Liver (tissue), 9 donors: ENCODE measurements around the gene NTN1. TPM values are rescaled to one million over a fixed set of nuclear protein-coding genes. Genes with fewer than 3 reads are reported as not detected.

Experiments used
- DNase-seq: peaks from one replicate; pipeline ENCODE4 v3.0.0-alpha.2; 2017; ENCODE audit warnings: low spot score
- H3K27ac ChIP-seq, 2 donors: one replicate each; pipeline ENCODE4 v1.7.0; 2013; ENCODE audit warnings: inconsistent platforms in 2 of 2, low read length in 2 of 2, control low read depth in 1 of 2, low read depth in 1 of 2, mild to moderate bottlenecking in 1 of 2
- H3K27me3 ChIP-seq, 4 donors: one replicate each; pipeline versions ENCODE4 v1.6.1 to v1.7.0; 2013; ENCODE audit warnings: low read length in 3 of 4, inconsistent platforms in 1 of 4, mild to moderate bottlenecking in 1 of 4, moderate library complexity in 1 of 4; ENCODE audit not compliant: control insufficient read depth in 4 of 4, insufficient read depth in 4 of 4
- H3K36me3 ChIP-seq, 4 donors: one replicate each; pipeline versions ENCODE4 v1.6.1 to v1.7.0; 2013; ENCODE audit warnings: low read length in 3 of 4, mild to moderate bottlenecking in 3 of 4, low read depth in 1 of 4, moderate library complexity in 1 of 4; ENCODE audit not compliant: control insufficient read depth in 4 of 4, insufficient read depth in 3 of 4
- H3K4me1 ChIP-seq, 4 donors: one replicate each; pipeline versions ENCODE4 v1.6.1 to v1.7.0; 2013; ENCODE audit warnings: low read length in 3 of 4, mild to moderate bottlenecking in 3 of 4, moderate library complexity in 1 of 4; ENCODE audit not compliant: control insufficient read depth in 4 of 4, insufficient read depth in 4 of 4
- H3K4me3 ChIP-seq, 3 donors: one replicate each; pipeline versions ENCODE4 v1.6.1 to v1.7.0; 2013; ENCODE audit warnings: low read length in 3 of 3, control low read depth in 1 of 3, low read depth in 1 of 3, mild to moderate bottlenecking in 1 of 3
- H3K9ac ChIP-seq, 2 donors: one replicate each; pipeline ENCODE4 v1.7.0; 2013; ENCODE audit warnings: low read length in 2 of 2, mild to moderate bottlenecking in 2 of 2, moderate library complexity in 2 of 2, control low read depth in 1 of 2, low read depth in 1 of 2
- H3K9me3 ChIP-seq, 4 donors: one replicate each; pipeline versions ENCODE4 v1.6.1 to v1.7.0; 2013; ENCODE audit warnings: low read length in 3 of 4; ENCODE audit not compliant: control insufficient read depth in 4 of 4
- ATF3 ChIP-seq: IDR thresholded peaks from 2 replicates; pipeline ENCODE4 v1.6.1; 2016; ENCODE audit warnings: antibody characterized with exemption
- CTCF ChIP-seq: fragments of 150-350 bp; IDR thresholded peaks from 2 replicates; pipeline ENCODE4 v1.5.1; 2017; ENCODE audit warnings: improper control_type of control experiment, low read depth, low read length; ENCODE audit not compliant: missing input control
- EGR1 ChIP-seq, 2 donors: IDR thresholded peaks; 2 replicates each; pipeline ENCODE4 v1.6.1; 2016 to 2018; ENCODE audit warnings: antibody characterized with exemption in 2 of 2, low read depth in 2 of 2
- FOXA1 ChIP-seq: IDR thresholded peaks from 2 replicates; pipeline ENCODE4 v1.6.1; 2016; ENCODE audit warnings: antibody characterized with exemption
- FOXA2 ChIP-seq: IDR thresholded peaks from 2 replicates; pipeline ENCODE4 v1.6.1; 2016; ENCODE audit warnings: antibody characterized with exemption
- GABPA ChIP-seq, 2 donors: IDR thresholded peaks in 1 of 2; conservative IDR thresholded peaks in 1 of 2; 2 replicates each; pipeline ENCODE4 v1.6.1; 2016; ENCODE audit warnings: antibody characterized with exemption in 2 of 2, mild to moderate bottlenecking in 1 of 2, moderate library complexity in 1 of 2
- HNF4A ChIP-seq, 2 donors: conservative IDR thresholded peaks; 2 replicates each; pipeline ENCODE4 v1.6.1; 2016; ENCODE audit warnings: antibody characterized with exemption in 2 of 2, mild to moderate bottlenecking in 2 of 2
- HNF4G ChIP-seq: IDR thresholded peaks from 2 replicates; pipeline ENCODE4 v1.6.1; 2016; ENCODE audit warnings: antibody characterized with exemption
- JUND ChIP-seq, 2 donors: IDR thresholded peaks; 2 replicates each; pipeline ENCODE4 v1.6.1; 2016; ENCODE audit warnings: antibody characterized with exemption in 2 of 2
- MAX ChIP-seq: IDR thresholded peaks from 2 replicates; pipeline ENCODE4 v1.6.1; 2016; ENCODE audit warnings: antibody characterized with exemption
- RAD21 ChIP-seq, 2 donors: IDR thresholded peaks; 2 replicates each; pipeline ENCODE4 v1.6.1; 2016; ENCODE audit warnings: antibody characterized with exemption in 2 of 2, mild to moderate bottlenecking in 2 of 2
- REST ChIP-seq: IDR thresholded peaks from 2 replicates; pipeline ENCODE4 v1.6.1; 2016; ENCODE audit warnings: antibody characterized with exemption, mild to moderate bottlenecking
- RXRA ChIP-seq, 2 donors: IDR thresholded peaks; 2 replicates each; pipeline ENCODE4 v1.6.1; 2017 to 2018; ENCODE audit warnings: antibody characterized with exemption in 2 of 2, mild to moderate bottlenecking in 1 of 2
- SP1 ChIP-seq: IDR thresholded peaks from 2 replicates; pipeline ENCODE4 v1.6.1; 2018; ENCODE audit warnings: antibody characterized with exemption, mild to moderate bottlenecking
- TAF1 ChIP-seq: conservative IDR thresholded peaks from 2 replicates; pipeline ENCODE4 v1.6.1; 2016; ENCODE audit warnings: antibody characterized with exemption, mild to moderate bottlenecking
- YY1 ChIP-seq: IDR thresholded peaks from 2 replicates; pipeline ENCODE4 v1.6.1; 2016; ENCODE audit warnings: antibody characterized with exemption, mild to moderate bottlenecking
- ZBTB33 ChIP-seq: IDR thresholded peaks from 2 replicates; pipeline ENCODE4 v1.6.1; 2016; ENCODE audit warnings: antibody characterized with exemption
- WGBS: extraction: QIAGEN DNeasy Blood & Tissue Kit; methylation state at CpG from one replicate; pipeline ENCODE4 v1.1.7; 2013; 5-methylcytosine and 5-hydroxymethylcytosine counted together
- polyA plus RNA-seq, 2 donors: library from polyadenylated mRNA; stranded (reverse) in 1 of 2; unstranded in 1 of 2; fragments of 200-250 nt in 1 of 2; fragments of >200 nt in 1 of 2; fragmentation: Nextera tagmentation in 1 of 2; extraction: Ambion mirVana in 1 of 2; gene quantifications; one replicate each; pipeline versions ENCODE4 v1.2.1 to v1.2.3, GENCODE V29; 2013 to 2015
- total RNA-seq, 2 donors: library from RNA; depleted of rRNA; stranded (reverse); fragments of >200 nt; gene quantifications; one replicate each; pipeline ENCODE4 v1.2.3, GENCODE V29; 2014
- donor health status: healthy.
- donor health status: healthy.
- donor health status: healthy.
- donor health status: healthy.
- donor health status: healthy.

Gene NTN1
- total and polyA plus RNA-seq, 4 donors = 0.14 to 8.7 (median 4.3) TPM

- 73% methylated on average over 10 of the region's 10 CpGs for WGBS
- Histone ChIP-seq H3K4me1 (peaks cover 0 to 4% (median 2%) of the 10 kb centered on the region in 4 donors), H3K9ac (no peak overlapping the region), H3K4me3 (no peak overlapping the region), H3K36me3 (peaks cover 0 to 1% (median 0%) of the 10 kb centered on the region in 4 donors), H3K27me3 (no peaks in the 10 kb centered on the region), H3K27ac (no peak overlapping the region), H3K9me3 (no peaks in the 10 kb centered on the region)
- TF ChIP-seq TAF1 (no peak), HNF4A (conservative IDR thresholded peaks at IDR 0.05) (no peak), FOXA2 (no peak), GABPA (IDR thresholded peaks at IDR 0.05 in 1 of 2, conservative IDR thresholded peaks at IDR 0.05 in 1 of 2) (no peak), JUND (IDR thresholded peaks at IDR 0.05) (no peak), ZBTB33 (no peak), SP1 (no peak), FOXA1 (no peak), REST (no peak), YY1 (no peak), EGR1 (IDR thresholded peaks at IDR 0.05; ENCODE audit: low read depth in 2 of 2) (no peak), ATF3 (no peak), RXRA (IDR thresholded peaks at IDR 0.05) (no peak), HNF4G (no peak)
- no peak for DNase-seq
These were observed 11.3 kb downstream of the NTN1 start for GRCh38 chr17:9032583-9032982.

GRCh38 chr17:9035249-9035648, 13.9 kb downstream of the NTN1 start:
- no peaks in the 10 kb centered on the region for H3K27me3 ChIP-seq
- H3K4me1 ChIP-seq = no peaks in the 10 kb centered on the region
- no peak overlapping the region for H3K4me3 ChIP-seq
- no peak for DNase-seq
- no peak overlapping the region for H3K27ac ChIP-seq
- 95% methylated on average over 1 of the region's 1 CpG for WGBS
- H3K9me3 ChIP-seq = peaks cover 0 to 5% (median 2%) of the 10 kb centered on the region in 4 donors
- peaks cover 0 to 4% (median 1%) of the 10 kb centered on the region in 4 donors for H3K36me3 ChIP-seq
- no peak overlapping the region for H3K9ac ChIP-seq
- TF ChIP-seq TAF1 (no peak), MAX (no peak), HNF4A (conservative IDR thresholded peaks at IDR 0.05) (no peak), YY1 (no peak), JUND (IDR thresholded peaks at IDR 0.05) (no peak), EGR1 (IDR thresholded peaks at IDR 0.05; ENCODE audit: low read depth in 2 of 2) (no peak), SP1 (no peak), FOXA1 (no peak), REST (no peak), ATF3 (no peak), GABPA (IDR thresholded peaks at IDR 0.05 in 1 of 2, conservative IDR thresholded peaks at IDR 0.05 in 1 of 2) (no peak), RAD21 (IDR thresholded peaks at IDR 0.05) (no peak), HNF4G (no peak), FOXA2 (no peak), RXRA (IDR thresholded peaks at IDR 0.05) (no peak), ZBTB33 (no peak), CTCF (no peak)
